NB4 (cell line): Measurements from ENCODE around the gene COX17.
A peak's percentile ranks its signal among the peaks of the same experiment; 100 is the strongest.

Experiments
- MYC ChIP-seq: IDR thresholded peaks from 2 replicates; pipeline ENCODE4 v1.6.1; 2011; ENCODE audit warnings: low read depth, low read length
- POLR2A ChIP-seq: IDR thresholded peaks from 2 replicates; pipeline ENCODE4 v1.6.1; 2011; ENCODE audit warnings: mild to moderate bottlenecking; ENCODE audit not compliant: insufficient read length; ENCODE audit errors: extremely low read depth
- TF ChIP-seq, protein P1 (sequence below): IDR thresholded peaks from one replicate; pipeline ENCODE4 v1.5.1; 2012; ENCODE audit warnings: low read depth, low read length
- TF ChIP-seq, protein P2 (sequence below): IDR thresholded peaks from 2 replicates; pipeline ENCODE4 v1.6.1; 2011; ENCODE audit warnings: low read depth, low read length

- TF ChIP-seq, protein P1, sequence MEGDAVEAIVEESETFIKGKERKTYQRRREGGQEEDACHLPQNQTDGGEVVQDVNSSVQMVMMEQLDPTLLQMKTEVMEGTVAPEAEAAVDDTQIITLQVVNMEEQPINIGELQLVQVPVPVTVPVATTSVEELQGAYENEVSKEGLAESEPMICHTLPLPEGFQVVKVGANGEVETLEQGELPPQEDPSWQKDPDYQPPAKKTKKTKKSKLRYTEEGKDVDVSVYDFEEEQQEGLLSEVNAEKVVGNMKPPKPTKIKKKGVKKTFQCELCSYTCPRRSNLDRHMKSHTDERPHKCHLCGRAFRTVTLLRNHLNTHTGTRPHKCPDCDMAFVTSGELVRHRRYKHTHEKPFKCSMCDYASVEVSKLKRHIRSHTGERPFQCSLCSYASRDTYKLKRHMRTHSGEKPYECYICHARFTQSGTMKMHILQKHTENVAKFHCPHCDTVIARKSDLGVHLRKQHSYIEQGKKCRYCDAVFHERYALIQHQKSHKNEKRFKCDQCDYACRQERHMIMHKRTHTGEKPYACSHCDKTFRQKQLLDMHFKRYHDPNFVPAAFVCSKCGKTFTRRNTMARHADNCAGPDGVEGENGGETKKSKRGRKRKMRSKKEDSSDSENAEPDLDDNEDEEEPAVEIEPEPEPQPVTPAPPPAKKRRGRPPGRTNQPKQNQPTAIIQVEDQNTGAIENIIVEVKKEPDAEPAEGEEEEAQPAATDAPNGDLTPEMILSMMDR = no peak
- TF ChIP-seq POLR2A (no peak), MYC (no peak)
- TF ChIP-seq, protein P2, sequence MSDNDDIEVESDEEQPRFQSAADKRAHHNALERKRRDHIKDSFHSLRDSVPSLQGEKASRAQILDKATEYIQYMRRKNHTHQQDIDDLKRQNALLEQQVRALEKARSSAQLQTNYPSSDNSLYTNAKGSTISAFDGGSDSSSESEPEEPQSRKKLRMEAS = peak; percentile 64
These were observed 34.3 kb downstream of the COX17 start for GRCh38 chr3:119642746-119643473.
